Measurements from ENCODE around the gene APOO.

APOO gene

GRCh38 chrX:23789386-23790154 is 118.2 kb downstream of the APOO start:
- TF ChIP-seq RAD21 (IDR thresholded peaks at IDR 0.05; ENCODE audit: low read depth) (no peak), FOXM1 (IDR thresholded peaks at IDR 0.05; ENCODE audit: borderline replicate concordance, low read depth) (no peak), EP300 (IDR thresholded peaks at IDR 0.05; ENCODE audit: borderline replicate concordance) (no peak), TEAD4 (IDR thresholded peaks at IDR 0.05) (no peak), CREB1 (IDR thresholded peaks at IDR 0.05; ENCODE audit: low read depth) (no peak), ZBTB7A (IDR thresholded peaks at IDR 0.05; ENCODE audit: low read depth) (no peak), USF1 (IDR thresholded peaks at IDR 0.05) (no peak), NFIC (IDR thresholded peaks at IDR 0.05) (no peak), REST (IDR thresholded peaks at IDR 0.05; ENCODE audit: low read depth) (no peak), TAF1 (IDR thresholded peaks at IDR 0.05; ENCODE audit: low read depth) (no peak), YY1 (IDR thresholded peaks at IDR 0.05; ENCODE audit: low read depth) (no peak), EGR1 (IDR thresholded peaks at IDR 0.05) (no peak), CEBPB (IDR thresholded peaks at IDR 0.05) (no peak), TCF12 (IDR thresholded peaks at IDR 0.05; ENCODE audit: low read depth) (no peak)

- no peak for TF ChIP-seq CEBPB (IDR thresholded peaks at IDR 0.05)
- no peak for TF ChIP-seq TEAD4 (IDR thresholded peaks at IDR 0.05)
- no peak for TF ChIP-seq TAF1 (IDR thresholded peaks at IDR 0.05; ENCODE audit: low read depth)
- no peak for TF ChIP-seq CREB1 (IDR thresholded peaks at IDR 0.05; ENCODE audit: low read depth)
- no peak for TF ChIP-seq EP300 (IDR thresholded peaks at IDR 0.05; ENCODE audit: borderline replicate concordance)
- TF ChIP-seq NFIC (IDR thresholded peaks at IDR 0.05): no peak
- TF ChIP-seq REST (IDR thresholded peaks at IDR 0.05; ENCODE audit: low read depth): no peak
- TF ChIP-seq RAD21 (IDR thresholded peaks at IDR 0.05; ENCODE audit: low read depth): no peak
- TF ChIP-seq TCF12 (IDR thresholded peaks at IDR 0.05; ENCODE audit: low read depth): no peak
- TF ChIP-seq USF1 (IDR thresholded peaks at IDR 0.05): no peak
- no peak for TF ChIP-seq YY1 (IDR thresholded peaks at IDR 0.05; ENCODE audit: low read depth)
Measured at GRCh38 chrX:23788946-23789345, 118.8 kb downstream of the APOO start.

GRCh38 chrX:23788521-23788920 is 119.2 kb downstream of the APOO start:
- TF ChIP-seq YY1 (IDR thresholded peaks at IDR 0.05; ENCODE audit: low read depth) (no peak), NFIC (IDR thresholded peaks at IDR 0.05) (no peak), EP300 (IDR thresholded peaks at IDR 0.05; ENCODE audit: borderline replicate concordance) (no peak), CEBPB (IDR thresholded peaks at IDR 0.05) (no peak), CREB1 (IDR thresholded peaks at IDR 0.05; ENCODE audit: low read depth) (no peak), MAX (IDR thresholded peaks at IDR 0.05) (no peak), EGR1 (IDR thresholded peaks at IDR 0.05) (no peak), TCF12 (IDR thresholded peaks at IDR 0.05; ENCODE audit: low read depth) (no peak), ZBTB7A (IDR thresholded peaks at IDR 0.05; ENCODE audit: low read depth) (no peak), FOXM1 (IDR thresholded peaks at IDR 0.05; ENCODE audit: borderline replicate concordance, low read depth) (no peak), USF1 (IDR thresholded peaks at IDR 0.05) (no peak), TEAD4 (IDR thresholded peaks at IDR 0.05) (no peak), REST (IDR thresholded peaks at IDR 0.05; ENCODE audit: low read depth) (no peak)

- no peak for TF ChIP-seq EGR1 (IDR thresholded peaks at IDR 0.05)
Measured at GRCh38 chrX:23787745-23788118, 120.0 kb downstream of the APOO start.
